IMR-90 (cell line): ENCODE measurements around the gene RHOF. TPM values are rescaled to one million over a fixed set of nuclear protein-coding genes. Genes with fewer than 3 reads are reported as not detected.

Experiments used
- ATAC-seq: fragments of 200-7000 bp; cut with Tn5 transposase; 2 replicates; pipeline ENCODE4 v1.9.1; 2020; ENCODE audit warnings: low read depth, mild to moderate bottlenecking, moderate library complexity
- BruUV-seq: library from RNA; stranded (reverse); fragments of 400-500 nt; replicated peaks from 2 replicates; lab custom pipeline; 2021; lab: Mats Ljungman, UMichigan
- CTCF ChIA-PET: fragments of 300-600 bp; formaldehyde crosslinking; extraction: SDS; loops from one replicate; lab custom pipeline; 2021; ENCODE audit warnings: antibody characterized with exemption; lab: Yijun Ruan, JAX
- POLR2A ChIA-PET: fragments of 300-600 bp; sonication (Branson Sonifier 250); formaldehyde crosslinking; loops from one replicate; lab custom pipeline; 2022; ENCODE audit warnings: antibody characterized with exemption; ENCODE audit not compliant: unreplicated experiment; lab: Charles Lee
- DNase-seq: peaks from one replicate; pipeline ENCODE4 v3.0.0; 2013
- H2AFZ ChIP-seq: replicated peaks from 2 replicates; pipeline ENCODE3; 2013; ENCODE audit warnings: low read length, mild to moderate bottlenecking; ENCODE audit not compliant: poor library complexity
- H2AK5ac ChIP-seq: 2 replicates; pipeline ENCODE4 v1.6.1; 2013; ENCODE audit warnings: low read depth, low read length, inconsistent platforms
- H2AK9ac ChIP-seq: replicated peaks from 2 replicates; pipeline ENCODE3; 2013; ENCODE audit warnings: mild to moderate bottlenecking, low read depth, low read length, moderate library complexity; ENCODE audit not compliant: poor library complexity
- H2BK120ac ChIP-seq: 2 replicates; pipeline ENCODE4 v1.6.1; 2013; ENCODE audit warnings: low read depth, low read length, inconsistent platforms
- H2BK15ac ChIP-seq: 3 replicates; pipeline ENCODE4 v1.6.1; 2013; ENCODE audit warnings: low read depth, low read length, inconsistent platforms
- H2BK20ac ChIP-seq: 2 replicates; pipeline ENCODE4 v1.6.1; 2013; ENCODE audit warnings: low read depth, mild to moderate bottlenecking, inconsistent platforms, low read length, moderate library complexity
- H2BK5ac ChIP-seq: 2 replicates; pipeline ENCODE4 v1.6.1; 2013; ENCODE audit warnings: mild to moderate bottlenecking, low read depth, low read length, inconsistent platforms; ENCODE audit not compliant: poor library complexity, severe bottlenecking
- H3K14ac ChIP-seq: replicated peaks from 2 replicates; pipeline ENCODE4 v1.6.1; 2013; ENCODE audit warnings: low read depth, low read length, inconsistent platforms
- H3K18ac ChIP-seq: 2 replicates; pipeline ENCODE4 v1.6.1; 2013; ENCODE audit warnings: low read depth, low read length, control low read depth
- H3K23ac ChIP-seq: 2 replicates; pipeline ENCODE4 v1.6.1; 2013; ENCODE audit warnings: low read depth, low read length, inconsistent platforms
- H3K27ac ChIP-seq: 2 replicates; pipeline ENCODE4 v1.5.1; 2013; ENCODE audit warnings: mild to moderate bottlenecking, control low read depth, low read length; ENCODE audit not compliant: insufficient read depth
- H3K27me3 ChIP-seq: 2 replicates; pipeline ENCODE4 v1.6.1; 2013; ENCODE audit warnings: low read length; ENCODE audit not compliant: control insufficient read depth, insufficient read depth
- H3K36me3 ChIP-seq: 2 replicates; pipeline ENCODE4 v1.6.1; 2013; ENCODE audit warnings: low read length, mixed read lengths; ENCODE audit not compliant: control insufficient read depth, insufficient read depth
- H3K4ac ChIP-seq: 2 replicates; pipeline ENCODE4 v1.6.1; 2013; ENCODE audit warnings: low read depth, low read length, inconsistent platforms
- H3K4me1 ChIP-seq: 2 replicates; pipeline ENCODE4 v1.6.1; 2013; ENCODE audit warnings: low read length, mixed read lengths; ENCODE audit not compliant: control insufficient read depth, insufficient read depth
- H3K4me2 ChIP-seq: 2 replicates; pipeline ENCODE4 v1.6.1; 2013; ENCODE audit warnings: low read depth, mild to moderate bottlenecking, control low read depth, low read length, moderate library complexity
- H3K4me3 ChIP-seq: 2 replicates; pipeline ENCODE4 v1.5.1; 2013; ENCODE audit warnings: low read depth, mild to moderate bottlenecking, control low read depth, low read length, moderate library complexity; ENCODE audit not compliant: insufficient read depth
- H3K56ac ChIP-seq: 2 replicates; pipeline ENCODE4 v1.6.1; 2013; ENCODE audit warnings: low read length, inconsistent platforms; ENCODE audit not compliant: insufficient read depth; ENCODE audit errors: extremely low read depth
- H3K79me1 ChIP-seq, 2 experiments: 2 replicates each; pipeline ENCODE4 v1.6.1; 2013; ENCODE audit warnings: low read length in 2 of 2, inconsistent platforms in 1 of 2, low read depth in 1 of 2
- H3K9ac ChIP-seq: 2 replicates; pipeline ENCODE4 v1.6.1; 2013; ENCODE audit warnings: low read depth, low read length, control low read depth
- H3K9me1 ChIP-seq: 2 replicates; pipeline ENCODE4 v1.6.1; 2013; ENCODE audit warnings: low read length, inconsistent platforms; ENCODE audit not compliant: insufficient read depth
- H3K9me3 ChIP-seq: 2 replicates; pipeline ENCODE4 v1.6.1; 2013; ENCODE audit warnings: low read length; ENCODE audit not compliant: control insufficient read depth, insufficient read depth
- H4K20me1 ChIP-seq: 2 replicates; pipeline ENCODE4 v1.6.1; 2013; ENCODE audit warnings: low read length, inconsistent platforms; ENCODE audit not compliant: insufficient read depth
- H4K5ac ChIP-seq: 2 replicates; pipeline ENCODE4 v1.6.1; 2013; ENCODE audit warnings: mild to moderate bottlenecking, low read depth, low read length, control low read depth
- H4K8ac ChIP-seq, 2 experiments: 2 replicates each; pipeline ENCODE4 v1.6.1; 2013; ENCODE audit warnings: low read depth in 2 of 2, low read length in 2 of 2, control low read depth in 1 of 2, inconsistent platforms in 1 of 2
- H4K91ac ChIP-seq: 2 replicates; pipeline ENCODE4 v1.6.1; 2013; ENCODE audit warnings: low read depth, low read length, inconsistent platforms; ENCODE audit not compliant: insufficient read depth
- CEBPB ChIP-seq: IDR thresholded peaks from 2 replicates; pipeline ENCODE4 v1.6.1; 2012; ENCODE audit warnings: low read depth, low read length, improper control_type of control experiment
- ELK1 ChIP-seq: fragments of 150-350 bp; IDR thresholded peaks from 2 replicates; pipeline ENCODE4 v1.6.1; 2016; ENCODE audit warnings: low read depth, mild to moderate bottlenecking, low read length, moderate library complexity, borderline replicate concordance
- FOS ChIP-seq: fragments of 150-350 bp; IDR thresholded peaks from 2 replicates; pipeline ENCODE4 v1.6.1; 2016; ENCODE audit warnings: low read depth, low read length
- POLR2A ChIP-seq: IDR thresholded peaks from 2 replicates; pipeline ENCODE4 v1.6.1; 2012; ENCODE audit warnings: mild to moderate bottlenecking, low read depth, low read length
- RCOR1 ChIP-seq: IDR thresholded peaks from 2 replicates; pipeline ENCODE4 v1.6.1; 2012; ENCODE audit warnings: mild to moderate bottlenecking, low read length, improper control_type of control experiment; ENCODE audit not compliant: insufficient replicate concordance
- SMC3 ChIP-seq: fragments of 150-350 bp; IDR thresholded peaks from 2 replicates; pipeline ENCODE4 v1.6.1; 2016; ENCODE audit warnings: low read depth, mild to moderate bottlenecking, antibody characterized with exemption, low read length, moderate library complexity
- USF2 ChIP-seq: fragments of 150-350 bp; IDR thresholded peaks from 2 replicates; pipeline ENCODE4 v1.6.1; 2017; ENCODE audit warnings: mild to moderate bottlenecking, antibody characterized with exemption, low read length, low read depth
- WGBS, 2 experiments: methylation state at CpG; one replicate each; pipeline versions ENCODE4 v1.1.5 to v1.1.7; 2013; ENCODE audit warnings: missing lambda C conversion rate in 2 of 2; ENCODE audit not compliant: insufficient read length in 1 of 2; ENCODE audit errors: extremely low coverage in 2 of 2; 5-methylcytosine and 5-hydroxymethylcytosine counted together
- dilution Hi-C: fragments of 300-500 bp; cut with HindIII; formaldehyde crosslinking; loops from one replicate; pipeline ENCODE4 v1.14.3; 2018; ENCODE audit warnings: low sequenced_read_pairs; ENCODE audit not compliant: unreplicated experiment
- in situ Hi-C: fragments of 300-500 bp; cut with MboI; formaldehyde crosslinking; loops from 3 replicates; pipeline ENCODE4 v1.14.3; 2019; ENCODE audit warnings: low sequenced_read_pairs, inconsistent platforms, mixed read lengths
- intact Hi-C: fragments of 100-400 bp; cut with micrococcal nuclease; formaldehyde crosslinking; loops from 2 replicates; pipeline ENCODE4 v1.10.0; 2022
- polyA plus RNA-seq, 3 experiments: library from polyadenylated mRNA; depleted of rRNA; stranded (reverse); fragments of >200 nt; gene quantifications; 2 replicates each; pipeline ENCODE4 v1.2.3, GENCODE V29; 2012; ENCODE audit warnings: low replicate concordance in 1 of 3
- total RNA-seq: library from RNA; depleted of rRNA; stranded (reverse); fragments of >200 nt; gene quantifications from 2 replicates; pipeline ENCODE4 v1.2.3, GENCODE V29; 2012

The RHOF gene
- total and polyA plus RNA-seq, 2 of the 4 experiments (the other 2 are of a cell fraction) = 3.0 to 5.1 TPM

GRCh38 chr12:121740847-121741246, 52.6 kb downstream of the RHOF start:
- CTCF ChIA-PET = no interaction called here
- Histone ChIP-seq H3K79me1 (peaks cover 20 to 48% of the 10 kb centered on the region in 2 experiments), H3K9ac (no peak overlapping the region), H3K18ac (no peak overlapping the region), H3K4me2 (no peak overlapping the region), H4K8ac (no peak overlapping the region), H2BK120ac (no peak overlapping the region), H2BK20ac (no peak overlapping the region), H2BK15ac (no peak overlapping the region), H3K27me3 (no peaks in the 10 kb centered on the region), H2AK5ac (no peak overlapping the region), H2BK5ac (no peak overlapping the region), H3K4ac (no peak overlapping the region), H4K5ac (no peak overlapping the region), H3K56ac (no peak overlapping the region), H2AK9ac (no peak overlapping the region), H4K20me1 (no peaks in the 10 kb centered on the region), H3K23ac (no peak overlapping the region), H3K9me1 (no peaks in the 10 kb centered on the region), H3K27ac (no peak overlapping the region), H2AFZ (no peak overlapping the region), H3K4me3 (no peak overlapping the region), H3K36me3 (peaks cover 13% of the 10 kb centered on the region), H3K14ac (no peak overlapping the region), H3K4me1 (peaks cover 4% of the 10 kb centered on the region; the same call in 1 of the 2 replicates), H4K91ac (no peak overlapping the region), H3K9me3 (no peaks in the 10 kb centered on the region)
- ATAC-seq (no peak), DNase-seq (no peak)
- WGBS, 2 experiments = 100% methylated on average over 3 of the region's 4 CpGs; no CpG with 5 or more reads in 1 of the 2 experiments
- dilution Hi-C loops (no loop called here), intact Hi-C loops (no loop called here), in situ Hi-C loops (no loop called here)
- POLR2A ChIA-PET = interaction anchor here (0.6 kb wide), 2 partner anchors 39 to 389 kb away, joined by 3 read pairs; no protein-coding TSS in a partner anchor
- no TSS peak for BruUV-seq
- TF ChIP-seq ELK1 (no peak), CEBPB (no peak), POLR2A (no peak), RCOR1 (no peak), USF2 (no peak), SMC3 (no peak), FOS (no peak)
